ENCODE results near the gene RHOBTB3.
A peak's percentile ranks its signal among the peaks of the same experiment; 100 is the strongest.

GRCh38 chr5:95781101-95781583 lies 50.0 kb downstream of the RHOBTB3 start:
- no peak for TF ChIP-seq REST (IDR thresholded peaks at IDR 0.05; ENCODE audit: low read depth)
- TF ChIP-seq POLR2A (IDR thresholded peaks at IDR 0.05; ENCODE audit: borderline replicate concordance, extremely low read depth, insufficient read depth, insufficient read length) = no peak
- TF ChIP-seq, protein P1, sequence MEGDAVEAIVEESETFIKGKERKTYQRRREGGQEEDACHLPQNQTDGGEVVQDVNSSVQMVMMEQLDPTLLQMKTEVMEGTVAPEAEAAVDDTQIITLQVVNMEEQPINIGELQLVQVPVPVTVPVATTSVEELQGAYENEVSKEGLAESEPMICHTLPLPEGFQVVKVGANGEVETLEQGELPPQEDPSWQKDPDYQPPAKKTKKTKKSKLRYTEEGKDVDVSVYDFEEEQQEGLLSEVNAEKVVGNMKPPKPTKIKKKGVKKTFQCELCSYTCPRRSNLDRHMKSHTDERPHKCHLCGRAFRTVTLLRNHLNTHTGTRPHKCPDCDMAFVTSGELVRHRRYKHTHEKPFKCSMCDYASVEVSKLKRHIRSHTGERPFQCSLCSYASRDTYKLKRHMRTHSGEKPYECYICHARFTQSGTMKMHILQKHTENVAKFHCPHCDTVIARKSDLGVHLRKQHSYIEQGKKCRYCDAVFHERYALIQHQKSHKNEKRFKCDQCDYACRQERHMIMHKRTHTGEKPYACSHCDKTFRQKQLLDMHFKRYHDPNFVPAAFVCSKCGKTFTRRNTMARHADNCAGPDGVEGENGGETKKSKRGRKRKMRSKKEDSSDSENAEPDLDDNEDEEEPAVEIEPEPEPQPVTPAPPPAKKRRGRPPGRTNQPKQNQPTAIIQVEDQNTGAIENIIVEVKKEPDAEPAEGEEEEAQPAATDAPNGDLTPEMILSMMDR (IDR thresholded peaks at IDR 0.05 in 2 of 3, conservative IDR thresholded peaks at IDR 0.05 in 1 of 3; ENCODE audit: borderline replicate concordance in 1 of 3, insufficient read depth in 1 of 3, low read depth in 2 of 3, low read length in 2 of 3) = peak; percentile 88 to 99 (median 95)
- TF ChIP-seq EZH2 (IDR thresholded peaks at IDR 0.05) = no peak
- TF ChIP-seq EZH2phosphoT487 (IDR thresholded peaks at IDR 0.05; ENCODE audit: borderline replicate concordance) = no peak
- no peak for TF ChIP-seq POLR2AphosphoS5 (IDR thresholded peaks at IDR 0.05; ENCODE audit: low read depth, low read length)
- peak; percentile 94 for TF ChIP-seq RAD21 (IDR thresholded peaks at IDR 0.05; ENCODE audit: low read depth)
- TF ChIP-seq ATF3 (IDR thresholded peaks at IDR 0.05) = no peak
